ENCODE data around the gene ATP6V1B1. TPM values are rescaled to one million over a fixed set of nuclear protein-coding genes. Genes with fewer than 3 reads are reported as not detected.

Gene ATP6V1B1
- total RNA-seq, 4 donors from 2014 or later: not detected

DNA sequence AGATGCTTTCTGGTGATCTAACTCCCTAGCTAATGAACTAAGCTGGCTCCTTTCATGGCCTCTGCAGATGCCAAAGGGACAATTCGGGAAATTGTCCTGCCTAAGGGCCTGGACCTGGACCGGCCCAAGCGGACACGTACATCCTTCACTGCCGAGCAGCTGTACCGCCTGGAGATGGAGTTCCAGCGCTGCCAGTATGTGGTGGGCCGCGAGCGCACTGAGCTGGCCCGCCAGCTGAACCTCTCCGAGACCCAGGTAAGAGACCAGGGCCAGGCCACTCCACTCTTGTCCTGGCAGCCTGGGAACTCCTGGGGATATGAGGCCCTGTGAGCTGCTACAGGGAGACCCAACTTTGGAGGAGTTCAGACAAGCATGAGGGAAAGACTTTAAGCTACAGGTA is 14.7 kb upstream of the ATP6V1B1 start:
- DNase-seq: no peak
- TF ChIP-seq, protein P1, sequence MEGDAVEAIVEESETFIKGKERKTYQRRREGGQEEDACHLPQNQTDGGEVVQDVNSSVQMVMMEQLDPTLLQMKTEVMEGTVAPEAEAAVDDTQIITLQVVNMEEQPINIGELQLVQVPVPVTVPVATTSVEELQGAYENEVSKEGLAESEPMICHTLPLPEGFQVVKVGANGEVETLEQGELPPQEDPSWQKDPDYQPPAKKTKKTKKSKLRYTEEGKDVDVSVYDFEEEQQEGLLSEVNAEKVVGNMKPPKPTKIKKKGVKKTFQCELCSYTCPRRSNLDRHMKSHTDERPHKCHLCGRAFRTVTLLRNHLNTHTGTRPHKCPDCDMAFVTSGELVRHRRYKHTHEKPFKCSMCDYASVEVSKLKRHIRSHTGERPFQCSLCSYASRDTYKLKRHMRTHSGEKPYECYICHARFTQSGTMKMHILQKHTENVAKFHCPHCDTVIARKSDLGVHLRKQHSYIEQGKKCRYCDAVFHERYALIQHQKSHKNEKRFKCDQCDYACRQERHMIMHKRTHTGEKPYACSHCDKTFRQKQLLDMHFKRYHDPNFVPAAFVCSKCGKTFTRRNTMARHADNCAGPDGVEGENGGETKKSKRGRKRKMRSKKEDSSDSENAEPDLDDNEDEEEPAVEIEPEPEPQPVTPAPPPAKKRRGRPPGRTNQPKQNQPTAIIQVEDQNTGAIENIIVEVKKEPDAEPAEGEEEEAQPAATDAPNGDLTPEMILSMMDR (IDR thresholded peaks at IDR 0.05): no peak
- no peak for TF ChIP-seq POLR2A (IDR thresholded peaks at IDR 0.05)

DNA sequence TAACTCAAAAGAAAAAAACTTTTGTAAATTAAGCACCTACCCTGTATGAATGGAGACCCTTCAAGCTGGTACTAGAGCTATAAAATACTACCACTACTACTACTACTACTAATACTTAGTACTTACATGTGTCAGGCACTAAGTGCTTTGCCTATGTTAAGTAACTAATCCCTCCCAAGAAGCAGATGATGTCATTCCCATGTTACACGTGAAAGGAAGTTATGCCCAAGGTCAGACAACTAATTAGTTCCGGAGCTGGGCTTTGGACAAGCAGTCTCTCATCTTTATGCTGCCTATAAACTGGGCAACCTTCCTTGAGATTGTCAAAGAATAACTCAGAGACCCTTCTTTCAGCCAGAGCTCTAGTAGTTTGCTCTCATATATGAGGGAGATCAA is 13.9 kb upstream of the ATP6V1B1 start:
- Histone ChIP-seq H3K4me3 (replicated peaks in 1 of 3) (no peak overlapping the region), H3K9me3 (no peaks in the 10 kb centered on the region), H3K27me3 (no peaks in the 10 kb centered on the region), H3K4me1 (no peaks in the 10 kb centered on the region), H3K36me3 (no peaks in the 10 kb centered on the region), H3K27ac (no peak overlapping the region)
- intact Hi-C loops (cut with DNase I): loop anchor here (5.0 kb wide), 1 partner anchor 50 kb away; no protein-coding TSS in a partner anchor
- 44 to 63% methylated on average over 2 of the region's 2 CpGs for WGBS, 2 donors
- DNase-seq: no peak
- TF ChIP-seq, protein P1 (IDR thresholded peaks at IDR 0.05): no peak
- TF ChIP-seq POLR2A (IDR thresholded peaks at IDR 0.05): no peak

More for the DNA sequence above, 14.7 kb upstream of the ATP6V1B1 start:
- 100% methylated on average over 9 of the region's 12 CpGs; no CpG with 5 or more reads in 1 of the 2 donors for WGBS, 2 donors
- H3K36me3 ChIP-seq: no peaks in the 10 kb centered on the region
- H3K27me3 ChIP-seq: no peaks in the 10 kb centered on the region
- intact Hi-C loops (cut with DNase I): loop anchor here (5.0 kb wide), 1 partner anchor 49 kb away; no protein-coding TSS in a partner anchor
- no peak overlapping the region for H3K27ac ChIP-seq
- no peak overlapping the region for H3K4me3 ChIP-seq (replicated peaks in 1 of 3)
- H3K9me3 ChIP-seq: no peaks in the 10 kb centered on the region
- H3K4me1 ChIP-seq: no peaks in the 10 kb centered on the region

DNA sequence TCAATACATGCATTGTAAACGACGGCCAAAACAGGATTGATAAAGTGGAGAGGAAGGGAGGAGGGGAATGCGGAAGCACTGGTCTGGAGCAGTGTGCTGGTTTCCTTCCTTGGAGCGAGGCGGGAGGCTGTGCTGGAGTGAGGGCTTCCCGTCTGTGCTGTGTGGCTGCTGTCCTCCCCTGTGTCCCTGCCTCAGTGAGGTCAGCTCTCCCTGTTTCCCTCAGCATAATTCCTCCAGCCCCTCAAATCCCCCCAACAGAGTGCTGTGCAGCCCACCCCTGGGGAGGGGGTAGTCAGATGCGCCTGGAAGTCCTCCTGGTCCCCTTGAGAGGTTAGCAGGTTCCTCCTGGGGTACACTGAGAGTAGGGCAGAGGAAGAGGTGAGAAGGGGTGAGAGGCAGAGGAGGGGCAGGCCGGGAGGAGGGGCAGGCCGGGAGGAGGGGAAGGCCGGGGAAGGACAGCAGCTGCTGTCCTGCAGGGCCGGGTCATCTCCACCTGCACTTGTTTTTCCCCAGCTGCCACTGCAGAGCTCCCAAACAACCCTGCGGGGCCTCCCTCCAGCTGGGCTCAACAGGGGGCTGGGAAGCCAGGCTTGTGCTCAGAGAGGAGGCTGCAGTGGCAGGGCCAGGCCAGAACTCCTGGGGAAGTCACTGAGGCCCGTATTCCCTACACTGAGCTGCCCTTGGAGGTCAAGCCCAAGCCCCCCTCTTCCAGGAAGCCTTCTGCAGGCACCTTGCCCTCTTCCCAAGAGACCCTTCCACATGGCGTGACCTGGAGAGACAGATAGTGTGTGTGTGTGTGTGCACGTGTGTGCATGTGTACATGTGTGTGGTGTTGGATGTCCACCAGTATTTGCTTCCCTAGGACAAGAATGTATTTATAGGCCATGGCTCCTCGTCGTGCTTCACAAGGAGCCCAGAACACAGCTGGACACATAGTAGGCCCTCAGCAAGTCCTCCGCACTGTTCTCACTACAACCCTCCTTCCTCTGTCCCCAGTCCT is 13.2 kb upstream of the ATP6V1B1 start:
- intact Hi-C loops (cut with DNase I): loop anchor here (5.0 kb wide), 1 partner anchor 50 kb away; no protein-coding TSS in a partner anchor
- no peak overlapping the region for H3K4me3 ChIP-seq (replicated peaks in 1 of 3)
- DNase-seq: no peak
- no peaks in the 10 kb centered on the region for H3K36me3 ChIP-seq
- no peak overlapping the region for H3K27ac ChIP-seq
- no peaks in the 10 kb centered on the region for H3K4me1 ChIP-seq
- no peaks in the 10 kb centered on the region for H3K9me3 ChIP-seq
- no peaks in the 10 kb centered on the region for H3K27me3 ChIP-seq
- TF ChIP-seq, protein P1 (IDR thresholded peaks at IDR 0.05): no peak
- TF ChIP-seq POLR2A (IDR thresholded peaks at IDR 0.05): no peak
- WGBS, 2 donors: 68 to 74% methylated on average over 16 to 18 of the region's 18 CpGs

DNA sequence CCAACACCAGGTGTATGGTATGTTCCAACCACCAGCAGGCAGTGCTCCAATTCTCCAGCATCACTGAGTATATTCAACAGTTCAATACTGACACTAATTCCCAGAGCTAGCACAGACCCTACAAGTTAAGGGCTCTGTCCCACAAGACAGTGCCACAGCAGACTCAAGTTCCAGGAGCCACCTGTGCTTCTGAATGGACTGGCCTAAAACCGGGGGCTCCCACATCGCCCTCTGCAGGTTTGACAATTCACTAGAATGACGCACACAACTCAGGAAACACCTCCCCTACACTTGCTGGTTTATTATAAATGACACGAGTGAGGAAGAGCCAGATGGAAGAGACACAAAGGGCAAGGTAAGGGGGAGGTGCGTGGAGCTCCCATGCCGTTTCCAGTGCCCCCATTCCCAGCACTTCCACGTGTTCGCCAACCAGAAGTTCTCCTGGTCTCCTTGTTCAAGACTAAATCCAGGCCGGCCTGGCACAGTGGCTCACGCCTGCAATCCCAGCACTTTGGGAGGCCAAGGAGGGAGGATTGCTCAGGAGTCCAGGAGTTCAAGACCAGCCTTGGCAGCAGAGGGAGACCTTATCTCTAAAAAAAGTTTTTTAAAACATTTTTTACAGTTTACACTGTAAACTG is 12.2 kb upstream of the ATP6V1B1 start:
- H3K4me3 ChIP-seq (replicated peaks in 1 of 3): no peak overlapping the region
- 64 to 74% methylated on average over 10 of the region's 10 CpGs for WGBS, 2 donors
- H3K27ac ChIP-seq: no peak overlapping the region
- no peaks in the 10 kb centered on the region for H3K9me3 ChIP-seq
- DNase-seq: no peak
- TF ChIP-seq, protein P1 (IDR thresholded peaks at IDR 0.05): no peak
- no peak for TF ChIP-seq POLR2A (IDR thresholded peaks at IDR 0.05)
- intact Hi-C loops (cut with DNase I): loop anchor here (5.0 kb wide), 1 partner anchor 51 kb away; no protein-coding TSS in a partner anchor
- no peaks in the 10 kb centered on the region for H3K27me3 ChIP-seq
- H3K4me1 ChIP-seq: no peaks in the 10 kb centered on the region
- H3K36me3 ChIP-seq: no peaks in the 10 kb centered on the region
